GM19025 (cell line): ENCODE data around the gene ZG16.

Source experiments
- ATAC-seq: cut with Tn5 transposase; IDR thresholded peaks from one replicate; pipeline ENCODE4 v1.9.1; 2021; ENCODE audit warnings: mild to moderate bottlenecking, low read depth, moderate library complexity; ENCODE audit not compliant: unreplicated experiment

ZG16 gene

GRCh38 chr16:29819506-29819905 lies 41.5 kb downstream of the ZG16 start:
- no peak for ATAC-seq

- no peak for ATAC-seq
Observed at GRCh38 chr16:29820271-29820701, 42.2 kb downstream of the ZG16 start, which contains the start of gene MVP. Gene MVP, plus strand, starts transcription at chr16:29820462. Its CDS starts 10,088 bp downstream, at chr16:29830550.

GRCh38 chr16:29820730-29821642 lies 42.9 kb downstream of the ZG16 start:
- ATAC-seq, result peak; percentile 57

GRCh38 chr16:29821643-29822115 lies 43.6 kb downstream of the ZG16 start:
- ATAC-seq, result no peak

GRCh38 chr16:29824589-29825144 lies 46.6 kb downstream of the ZG16 start:
- no peak for ATAC-seq

- no peak for ATAC-seq
Observed at GRCh38 chr16:29825145-29826044, 47.3 kb downstream of the ZG16 start.

GRCh38 chr16:29826342-29826695 lies 48.3 kb downstream of the ZG16 start:
- ATAC-seq, result no peak

GRCh38 chr16:29830774-29831173 lies 52.7 kb downstream of the ZG16 start:
- ATAC-seq, result no peak

- no peak for ATAC-seq
Observed at GRCh38 chr16:29831490-29831889, 53.4 kb downstream of the ZG16 start.
